SK-N-SH treated with all-trans-retinoic acid at 6 μM for 48 hours (cell line): ENCODE data around the gene CHML.

Experiments used
- BACH2 ChIP-seq: fragments of 250-450 bp; sonication (Bioruptor Pico); IDR thresholded peaks from 2 replicates; pipeline ENCODE4 v1.9.0; 2021; ENCODE audit warnings: mild to moderate bottlenecking, borderline replicate concordance
- GLIS3 ChIP-seq: fragments of 250-450 bp; sonication (Bioruptor Pico); IDR thresholded peaks from 2 replicates; pipeline ENCODE4 v1.5.0; 2020; ENCODE audit warnings: mild to moderate bottlenecking, moderate library complexity
- OSR1 ChIP-seq: fragments of 250-450 bp; sonication (Bioruptor Pico); IDR thresholded peaks from 2 replicates; pipeline ENCODE4 v1.8.0; 2022; ENCODE audit warnings: moderate library complexity, mild to moderate bottlenecking, inconsistent platforms
- PATZ1 ChIP-seq: fragments of 250-450 bp; sonication (Bioruptor Pico); IDR thresholded peaks from 2 replicates; pipeline ENCODE4 v1.8.0; 2020; ENCODE audit warnings: mild to moderate bottlenecking, moderate library complexity, borderline replicate concordance
- POU6F1 ChIP-seq: fragments of 250-450 bp; sonication (Bioruptor Pico); IDR thresholded peaks from 2 replicates; pipeline ENCODE4 v1.8.0; 2021; ENCODE audit warnings: low read depth, mild to moderate bottlenecking, moderate library complexity, borderline replicate concordance
- TOX ChIP-seq: fragments of 250-450 bp; sonication (Bioruptor Pico); IDR thresholded peaks from 2 replicates; pipeline ENCODE4 v1.8.0; 2021; ENCODE audit warnings: mild to moderate bottlenecking, moderate library complexity, borderline replicate concordance
- ZFP3 ChIP-seq: fragments of 250-450 bp; sonication (Bioruptor Pico); IDR thresholded peaks from 2 replicates; pipeline ENCODE4 v1.5.0; 2020; ENCODE audit warnings: mild to moderate bottlenecking, moderate library complexity
- ZFP30 ChIP-seq: fragments of 450-650 bp; formaldehyde crosslinking; IDR thresholded peaks from 2 replicates; pipeline ENCODE4 v1.5.0; 2022; ENCODE audit warnings: mild to moderate bottlenecking, moderate library complexity
- ZNF70 ChIP-seq: fragments of 450-650 bp; formaldehyde crosslinking; IDR thresholded peaks from 2 replicates; pipeline ENCODE4 v1.5.0; 2020; ENCODE audit warnings: mild to moderate bottlenecking, moderate library complexity
- ZNF8 ChIP-seq: fragments of 450-650 bp; formaldehyde crosslinking; IDR thresholded peaks from 2 replicates; pipeline ENCODE4 v1.5.0; 2020; ENCODE audit warnings: mild to moderate bottlenecking, moderate library complexity

- no peak for TF ChIP-seq GLIS3 (CRISPR knock-in tag)
- no peak for TF ChIP-seq ZNF8
- no peak for TF ChIP-seq BACH2 (CRISPR knock-in tag)
- TF ChIP-seq PATZ1 (CRISPR knock-in tag) = no peak
- no peak for TF ChIP-seq OSR1 (CRISPR knock-in tag)
- no peak for TF ChIP-seq ZFP3 (CRISPR knock-in tag)
- no peak for TF ChIP-seq POU6F1 (CRISPR knock-in tag)
- no peak for TF ChIP-seq ZFP30
- no peak for TF ChIP-seq ZNF70 (CRISPR knock-in tag)
- TF ChIP-seq TOX (CRISPR knock-in tag) = no peak
These were observed 28.4 kb downstream of the CHML start for GRCh38 chr1:241611736-241612135.
